ENCODE data around the gene RPN2.

DNA sequence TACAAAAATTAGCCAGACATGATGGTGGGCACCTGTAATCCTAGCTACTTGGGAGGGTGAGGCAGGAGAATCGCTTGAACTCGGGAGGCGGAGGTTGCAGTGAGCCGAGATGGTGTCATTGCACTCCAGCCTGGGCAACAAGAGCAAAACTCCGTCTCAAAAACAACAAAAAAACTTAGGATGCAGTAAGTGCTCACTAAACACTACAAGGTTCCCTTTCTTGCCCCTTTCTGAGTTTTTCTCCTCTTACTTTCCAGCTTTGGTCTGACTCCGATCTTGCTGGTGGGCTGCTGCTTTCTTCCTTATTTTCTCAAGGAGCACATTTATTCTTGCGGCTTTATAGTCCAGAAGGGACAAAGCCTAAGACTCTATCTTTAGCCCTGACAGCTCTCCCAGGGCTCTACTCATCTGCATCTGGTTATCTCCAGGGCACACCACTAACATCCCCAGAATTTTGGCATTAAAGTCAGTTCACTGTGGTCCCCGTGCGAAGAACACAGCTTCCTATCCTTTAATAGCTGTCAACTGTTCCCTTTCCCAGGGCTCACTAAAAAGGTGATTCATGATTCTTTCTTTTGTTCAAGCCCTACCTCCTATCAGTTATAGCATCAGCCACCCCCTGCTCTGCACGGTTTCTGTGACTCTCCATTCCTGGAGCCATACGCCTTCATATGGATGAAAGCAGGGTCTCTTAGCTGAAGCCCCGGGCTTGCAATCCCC, 17.1 kb upstream of the RPN2 start:
- TF ChIP-seq, protein P1, sequence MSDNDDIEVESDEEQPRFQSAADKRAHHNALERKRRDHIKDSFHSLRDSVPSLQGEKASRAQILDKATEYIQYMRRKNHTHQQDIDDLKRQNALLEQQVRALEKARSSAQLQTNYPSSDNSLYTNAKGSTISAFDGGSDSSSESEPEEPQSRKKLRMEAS (IDR thresholded peaks at IDR 0.05; ENCODE audit: low read depth, low read length), result no peak
- TF ChIP-seq NR2C2 (IDR thresholded peaks at IDR 0.05; ENCODE audit: borderline replicate concordance, control insufficient read depth, insufficient read length, low read depth), result no peak
- TF ChIP-seq EZH2 (IDR thresholded peaks at IDR 0.05; ENCODE audit: borderline replicate concordance, control insufficient read depth, low read depth, low read length), result no peak
- TF ChIP-seq, protein P2, sequence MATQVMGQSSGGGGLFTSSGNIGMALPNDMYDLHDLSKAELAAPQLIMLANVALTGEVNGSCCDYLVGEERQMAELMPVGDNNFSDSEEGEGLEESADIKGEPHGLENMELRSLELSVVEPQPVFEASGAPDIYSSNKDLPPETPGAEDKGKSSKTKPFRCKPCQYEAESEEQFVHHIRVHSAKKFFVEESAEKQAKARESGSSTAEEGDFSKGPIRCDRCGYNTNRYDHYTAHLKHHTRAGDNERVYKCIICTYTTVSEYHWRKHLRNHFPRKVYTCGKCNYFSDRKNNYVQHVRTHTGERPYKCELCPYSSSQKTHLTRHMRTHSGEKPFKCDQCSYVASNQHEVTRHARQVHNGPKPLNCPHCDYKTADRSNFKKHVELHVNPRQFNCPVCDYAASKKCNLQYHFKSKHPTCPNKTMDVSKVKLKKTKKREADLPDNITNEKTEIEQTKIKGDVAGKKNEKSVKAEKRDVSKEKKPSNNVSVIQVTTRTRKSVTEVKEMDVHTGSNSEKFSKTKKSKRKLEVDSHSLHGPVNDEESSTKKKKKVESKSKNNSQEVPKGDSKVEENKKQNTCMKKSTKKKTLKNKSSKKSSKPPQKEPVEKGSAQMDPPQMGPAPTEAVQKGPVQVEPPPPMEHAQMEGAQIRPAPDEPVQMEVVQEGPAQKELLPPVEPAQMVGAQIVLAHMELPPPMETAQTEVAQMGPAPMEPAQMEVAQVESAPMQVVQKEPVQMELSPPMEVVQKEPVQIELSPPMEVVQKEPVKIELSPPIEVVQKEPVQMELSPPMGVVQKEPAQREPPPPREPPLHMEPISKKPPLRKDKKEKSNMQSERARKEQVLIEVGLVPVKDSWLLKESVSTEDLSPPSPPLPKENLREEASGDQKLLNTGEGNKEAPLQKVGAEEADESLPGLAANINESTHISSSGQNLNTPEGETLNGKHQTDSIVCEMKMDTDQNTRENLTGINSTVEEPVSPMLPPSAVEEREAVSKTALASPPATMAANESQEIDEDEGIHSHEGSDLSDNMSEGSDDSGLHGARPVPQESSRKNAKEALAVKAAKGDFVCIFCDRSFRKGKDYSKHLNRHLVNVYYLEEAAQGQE (IDR thresholded peaks at IDR 0.05; ENCODE audit: low read depth, low read length), result no peak
- TF ChIP-seq HDAC2 (IDR thresholded peaks at IDR 0.05), result no peak
- TF ChIP-seq RCOR1 (conservative IDR thresholded peaks at IDR 0.05; ENCODE audit: low read depth, low read length), result no peak
- TF ChIP-seq, protein P3, sequence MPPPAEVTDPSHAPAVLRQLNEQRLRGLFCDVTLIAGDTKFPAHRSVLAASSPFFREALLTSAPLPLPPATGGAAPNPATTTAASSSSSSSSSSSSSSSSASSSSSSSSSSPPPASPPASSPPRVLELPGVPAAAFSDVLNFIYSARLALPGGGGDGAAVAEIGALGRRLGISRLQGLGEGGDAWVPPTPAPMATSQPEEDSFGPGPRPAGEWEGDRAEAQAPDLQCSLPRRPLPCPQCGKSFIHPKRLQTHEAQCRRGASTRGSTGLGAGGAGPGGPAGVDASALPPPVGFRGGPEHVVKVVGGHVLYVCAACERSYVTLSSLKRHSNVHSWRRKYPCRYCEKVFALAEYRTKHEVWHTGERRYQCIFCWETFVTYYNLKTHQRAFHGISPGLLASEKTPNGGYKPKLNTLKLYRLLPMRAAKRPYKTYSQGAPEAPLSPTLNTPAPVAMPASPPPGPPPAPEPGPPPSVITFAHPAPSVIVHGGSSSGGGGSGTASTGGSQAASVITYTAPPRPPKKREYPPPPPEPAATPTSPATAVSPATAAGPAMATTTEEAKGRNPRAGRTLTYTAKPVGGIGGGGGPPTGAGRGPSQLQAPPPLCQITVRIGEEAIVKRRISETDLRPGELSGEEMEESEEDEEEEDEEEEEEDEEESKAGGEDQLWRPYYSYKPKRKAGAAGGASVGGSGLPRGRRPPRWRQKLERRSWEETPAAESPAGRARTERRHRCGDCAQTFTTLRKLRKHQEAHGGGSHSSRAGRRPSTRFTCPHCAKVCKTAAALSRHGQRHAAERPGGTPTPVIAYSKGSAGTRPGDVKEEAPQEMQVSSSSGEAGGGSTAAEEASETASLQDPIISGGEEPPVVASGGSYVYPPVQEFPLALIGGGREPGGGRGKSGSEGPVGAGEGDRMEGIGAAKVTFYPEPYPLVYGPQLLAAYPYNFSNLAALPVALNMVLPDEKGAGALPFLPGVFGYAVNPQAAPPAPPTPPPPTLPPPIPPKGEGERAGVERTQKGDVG (CRISPR knock-in tag; IDR thresholded peaks at IDR 0.05), result no peak
- TF ChIP-seq, protein P4, sequence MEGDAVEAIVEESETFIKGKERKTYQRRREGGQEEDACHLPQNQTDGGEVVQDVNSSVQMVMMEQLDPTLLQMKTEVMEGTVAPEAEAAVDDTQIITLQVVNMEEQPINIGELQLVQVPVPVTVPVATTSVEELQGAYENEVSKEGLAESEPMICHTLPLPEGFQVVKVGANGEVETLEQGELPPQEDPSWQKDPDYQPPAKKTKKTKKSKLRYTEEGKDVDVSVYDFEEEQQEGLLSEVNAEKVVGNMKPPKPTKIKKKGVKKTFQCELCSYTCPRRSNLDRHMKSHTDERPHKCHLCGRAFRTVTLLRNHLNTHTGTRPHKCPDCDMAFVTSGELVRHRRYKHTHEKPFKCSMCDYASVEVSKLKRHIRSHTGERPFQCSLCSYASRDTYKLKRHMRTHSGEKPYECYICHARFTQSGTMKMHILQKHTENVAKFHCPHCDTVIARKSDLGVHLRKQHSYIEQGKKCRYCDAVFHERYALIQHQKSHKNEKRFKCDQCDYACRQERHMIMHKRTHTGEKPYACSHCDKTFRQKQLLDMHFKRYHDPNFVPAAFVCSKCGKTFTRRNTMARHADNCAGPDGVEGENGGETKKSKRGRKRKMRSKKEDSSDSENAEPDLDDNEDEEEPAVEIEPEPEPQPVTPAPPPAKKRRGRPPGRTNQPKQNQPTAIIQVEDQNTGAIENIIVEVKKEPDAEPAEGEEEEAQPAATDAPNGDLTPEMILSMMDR (IDR thresholded peaks at IDR 0.05 in 2 of 3, conservative IDR thresholded peaks at IDR 0.05 in 1 of 3; ENCODE audit: control insufficient read depth in 2 of 3, extremely low read depth in 1 of 3, insufficient read depth in 1 of 3, low read depth in 3 of 3, low read length in 3 of 3), result no peak
- TF ChIP-seq, protein P5, sequence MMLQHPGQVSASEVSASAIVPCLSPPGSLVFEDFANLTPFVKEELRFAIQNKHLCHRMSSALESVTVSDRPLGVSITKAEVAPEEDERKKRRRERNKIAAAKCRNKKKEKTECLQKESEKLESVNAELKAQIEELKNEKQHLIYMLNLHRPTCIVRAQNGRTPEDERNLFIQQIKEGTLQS (IDR thresholded peaks at IDR 0.05; ENCODE audit: borderline replicate concordance, extremely low read depth, low read depth, low read length), result no peak
- no peak for TF ChIP-seq BCL11A (IDR thresholded peaks at IDR 0.05; ENCODE audit: low read depth, low read length)
- TF ChIP-seq RUNX3 (IDR thresholded peaks at IDR 0.05; ENCODE audit: low read length), result no peak
- TF ChIP-seq RAD21 (IDR thresholded peaks at IDR 0.05; ENCODE audit: insufficient read depth, low read depth, low read length), result no peak
- TF ChIP-seq POLR2A (IDR thresholded peaks at IDR 0.05; ENCODE audit: low read depth, low read length), result no peak
- TF ChIP-seq HDGF (IDR thresholded peaks at IDR 0.05), result no peak
